Measurements from ENCODE around the gene BTF3L4. TPM values are rescaled to one million over a fixed set of nuclear protein-coding genes. Genes with fewer than 3 reads are reported as not detected.

BTF3L4 gene
- total and polyA plus RNA-seq, 2 donors, result 60.5 to 66.2 TPM

- H3K4me1 ChIP-seq (ENCODE audit: control insufficient read depth in 2 of 2, insufficient read depth in 2 of 2, low read length in 2 of 2), result no peaks in the 10 kb centered on the region
- H3K4me3 ChIP-seq (ENCODE audit: low read length in 2 of 2), result no peak overlapping the region
- WGBS, result 49% methylated on average over 5 of the region's 5 CpGs
- peak in 2 of 9 donors; percentile 16 to 24 for DNase-seq (ENCODE audit: low read depth in 6 of 9, low spot score in 9 of 9)
- H3K27me3 ChIP-seq (ENCODE audit: control insufficient read depth in 2 of 2, insufficient read depth in 1 of 2, low read length in 1 of 2), result no peaks in the 10 kb centered on the region
- H3K27ac ChIP-seq (ENCODE audit: low read depth in 1 of 2, low read length in 1 of 2), result no peak overlapping the region
- H3K9me3 ChIP-seq (ENCODE audit: control insufficient read depth in 2 of 2, insufficient read depth in 1 of 2, low read length in 1 of 2), result no peaks in the 10 kb centered on the region
- H3K36me3 ChIP-seq (ENCODE audit: control insufficient read depth in 2 of 2, insufficient read depth in 2 of 2, low read length in 1 of 2), result no peaks in the 10 kb centered on the region
Observed at GRCh38 chr1:52127181-52128180, 71.4 kb downstream of the BTF3L4 start.

GRCh38 chr1:52139817-52140540 lies 83.9 kb downstream of the BTF3L4 start:
- no peaks in the 10 kb centered on the region for H3K36me3 ChIP-seq (ENCODE audit: control insufficient read depth in 2 of 2, insufficient read depth in 2 of 2, low read length in 1 of 2)
- H3K4me3 ChIP-seq (ENCODE audit: low read length in 2 of 2), result no peak overlapping the region
- no peak overlapping the region for H3K27ac ChIP-seq (ENCODE audit: low read depth in 1 of 2, low read length in 1 of 2)
- H3K27me3 ChIP-seq (ENCODE audit: control insufficient read depth in 2 of 2, insufficient read depth in 1 of 2, low read length in 1 of 2), result peaks cover 13 to 41% of the 10 kb centered on the region in 2 donors
- WGBS, result 94% methylated on average over 5 of the region's 5 CpGs
- peaks cover 0 to 3% of the 10 kb centered on the region in 2 donors for H3K9me3 ChIP-seq (ENCODE audit: control insufficient read depth in 2 of 2, insufficient read depth in 1 of 2, low read length in 1 of 2)
- H3K4me1 ChIP-seq (ENCODE audit: control insufficient read depth in 2 of 2, insufficient read depth in 2 of 2, low read length in 2 of 2), result peaks cover 5% of the 10 kb centered on the region in 2 donors
- DNase-seq (ENCODE audit: low read depth in 6 of 9, low spot score in 9 of 9), result no peak

Other genes with a start within 250 kb of the BTF3L4 start
- 56.2 TPM for gene NRDC, start 177.6 kb upstream of the BTF3L4 start, total RNA-seq
- gene NRDC, start 177.6 kb upstream of the BTF3L4 start, polyA plus RNA-seq, result 151 TPM
- gene RAB3B, start 65.6 kb upstream of the BTF3L4 start, total RNA-seq, result 0.24 TPM
- 0.07 TPM for gene RAB3B, start 65.6 kb upstream of the BTF3L4 start, polyA plus RNA-seq
- gene KTI12, start 22.5 kb upstream of the BTF3L4 start, total RNA-seq, result 7.7 TPM
- gene KTI12, start 22.5 kb upstream of the BTF3L4 start, polyA plus RNA-seq, result 11.1 TPM
- 43.9 TPM for gene TXNDC12, start 1.1 kb upstream of the BTF3L4 start, total RNA-seq
- 27.2 TPM for gene TXNDC12, start 1.1 kb upstream of the BTF3L4 start, polyA plus RNA-seq
- gene ZFYVE9, start 85.8 kb downstream of the BTF3L4 start, total RNA-seq, result 6.8 TPM
- 3.6 TPM for gene ZFYVE9, start 85.8 kb downstream of the BTF3L4 start, polyA plus RNA-seq